Activated T-helper 9 cell treated with anti-CD3 and anti-CD28 coated beads, Interleukin-2, amount 50 U/mL, for 16 hours (primary cell): ENCODE measurements around the gene TUT7.
"Not testable (repeated sequence)": the region's sequence is repeated elsewhere in the genome, so short reads cannot be mapped to it uniquely, and the experiment has no call there.

ENCODE experiments used
- DNase-seq: peaks from one replicate; pipeline ENCODE4 v3.0.0-alpha.2; 2020; ENCODE audit warnings: low read depth

TUT7 gene

GRCh38 chr9:86347991-86348390 is 6.2 kb downstream of the TUT7 start:
- no peak for DNase-seq

GRCh38 chr9:86344818-86345217 is 9.4 kb downstream of the TUT7 start:
- no peak for DNase-seq

- DNase-seq: no peak
These were observed 11.9 kb downstream of the TUT7 start for GRCh38 chr9:86342269-86342668.

- no peak for DNase-seq
These were observed 13.2 kb downstream of the TUT7 start for GRCh38 chr9:86341007-86341491.

- DNase-seq: no peak
These were observed 13.7 kb downstream of the TUT7 start for GRCh38 chr9:86340356-86341006.

- DNase-seq: no peak
These were observed 16.6 kb downstream of the TUT7 start for GRCh38 chr9:86337469-86338108.

GRCh38 chr9:86336058-86336457 is 18.2 kb downstream of the TUT7 start:
- DNase-seq: no peak

- DNase-seq: no peak
These were observed 20.6 kb downstream of the TUT7 start for GRCh38 chr9:86333651-86334050.

GRCh38 chr9:86330186-86330585 is 24.0 kb downstream of the TUT7 start:
- no peak for DNase-seq

GRCh38 chr9:86329649-86330048 is 24.6 kb downstream of the TUT7 start:
- no peak for DNase-seq

- no peak for DNase-seq
These were observed 26.1 kb downstream of the TUT7 start for GRCh38 chr9:86328156-86328555.

- no peak for DNase-seq
These were observed 27.7 kb downstream of the TUT7 start for GRCh38 chr9:86326536-86326935.

GRCh38 chr9:86324901-86325300 is 29.3 kb downstream of the TUT7 start:
- DNase-seq: no peak

- no peak for DNase-seq
These were observed 29.9 kb downstream of the TUT7 start for GRCh38 chr9:86324308-86324707.

- no peak for DNase-seq
These were observed 31.1 kb downstream of the TUT7 start for GRCh38 chr9:86322973-86323644.

GRCh38 chr9:86321373-86321772 is 32.8 kb downstream of the TUT7 start:
- no peak for DNase-seq

- no peak for DNase-seq
These were observed 36.0 kb downstream of the TUT7 start for GRCh38 chr9:86318187-86318586.

- no peak for DNase-seq
These were observed 39.1 kb downstream of the TUT7 start for GRCh38 chr9:86315078-86315477.

- not testable (repeated sequence) for DNase-seq
These were observed 41.3 kb downstream of the TUT7 start for GRCh38 chr9:86312959-86313358.

- no peak for DNase-seq
These were observed 45.5 kb downstream of the TUT7 start for GRCh38 chr9:86308687-86309086.

- no peak for DNase-seq
These were observed 49.9 kb downstream of the TUT7 start for GRCh38 chr9:86304236-86304730.

- DNase-seq: no peak
These were observed 50.8 kb downstream of the TUT7 start for GRCh38 chr9:86303316-86303975.

GRCh38 chr9:86301686-86302085 is 52.5 kb downstream of the TUT7 start:
- DNase-seq: no peak
